ENCODE data around the gene OXGR1.

OXGR1 gene

GRCh38 chr13:96958286-96958891 is 35.9 kb downstream of the OXGR1 start:
- no peak for DNase-seq

- no peak for DNase-seq
Measured at GRCh38 chr13:96952595-96952994, 41.7 kb downstream of the OXGR1 start.

DNA sequence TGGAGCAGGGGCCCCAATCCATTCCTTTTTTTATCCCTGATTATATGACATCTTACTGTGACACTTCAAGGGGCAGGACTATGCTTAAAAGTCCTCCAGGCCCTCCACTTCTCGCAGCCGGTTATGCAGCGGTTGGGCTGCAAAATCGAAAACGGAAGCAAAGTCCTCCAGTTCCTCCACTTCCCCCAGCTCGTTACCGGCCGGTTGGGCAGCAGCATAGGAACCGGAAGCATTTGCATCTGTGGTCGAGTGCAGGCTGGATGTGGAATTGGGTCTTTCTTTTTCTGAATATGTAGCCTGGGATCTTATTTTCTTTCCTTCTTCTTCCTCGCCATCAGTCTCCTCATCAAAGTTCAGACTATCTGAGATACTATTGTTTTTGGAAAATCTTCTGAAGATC is 46.1 kb downstream of the OXGR1 start:
- DNase-seq, result no peak

DNA sequence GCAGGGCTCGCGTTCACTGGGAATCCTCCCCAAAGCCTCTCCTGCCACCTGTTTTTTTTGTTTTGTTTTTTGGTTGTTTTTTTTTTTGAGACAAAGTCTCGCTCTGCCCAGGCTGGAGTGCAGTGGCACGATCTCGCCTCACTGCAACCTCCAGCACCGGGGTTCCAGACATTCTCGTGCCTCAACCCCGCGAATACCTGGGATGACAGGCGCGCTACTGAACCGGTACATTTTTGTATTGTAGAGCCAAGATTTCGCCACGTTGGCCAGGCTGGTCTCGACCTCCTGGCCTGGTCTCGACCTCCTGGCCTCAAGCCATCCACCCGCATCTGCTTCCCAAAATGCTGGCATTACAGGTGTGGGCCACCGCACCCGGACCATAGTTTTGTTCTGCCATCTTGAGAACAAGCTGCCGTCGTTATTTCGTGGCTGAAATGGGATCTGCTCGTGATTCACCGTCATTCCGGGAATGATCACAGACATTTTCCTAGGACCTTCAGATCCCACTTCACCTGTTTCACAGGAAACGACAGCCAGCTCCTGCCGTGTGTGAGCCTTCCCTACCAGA is 46.8 kb downstream of the OXGR1 start:
- DNase-seq, result no peak

DNA sequence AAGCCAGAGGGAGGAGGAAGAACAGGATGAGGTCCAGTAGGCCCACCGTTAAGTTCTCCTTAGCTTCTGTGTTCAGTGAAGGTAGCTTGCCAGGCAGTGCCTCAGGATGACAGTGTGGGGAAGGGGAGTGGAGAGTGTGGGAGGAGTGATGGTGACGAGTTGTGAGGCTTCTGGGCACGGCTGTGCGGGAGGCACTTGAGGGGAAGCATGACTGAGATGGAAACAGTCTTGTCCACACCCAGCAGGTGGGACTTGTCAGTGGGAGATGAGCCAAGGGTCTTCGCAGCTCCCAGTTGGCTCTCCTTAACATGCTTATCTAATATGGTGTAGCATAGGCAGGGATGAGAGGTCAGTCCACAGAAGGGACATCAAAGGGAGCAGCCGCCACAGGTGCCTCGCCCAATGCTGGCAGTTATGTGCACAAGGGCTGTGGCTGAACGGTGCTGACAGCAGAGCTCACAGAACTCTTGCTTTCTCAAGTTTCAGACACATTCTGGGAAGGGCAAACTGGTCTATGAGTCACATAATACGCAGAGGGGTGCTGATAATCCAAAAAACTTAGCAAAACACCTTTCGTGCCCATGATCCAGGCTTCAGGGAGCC is 47.5 kb downstream of the OXGR1 start:
- no peak for DNase-seq

DNA sequence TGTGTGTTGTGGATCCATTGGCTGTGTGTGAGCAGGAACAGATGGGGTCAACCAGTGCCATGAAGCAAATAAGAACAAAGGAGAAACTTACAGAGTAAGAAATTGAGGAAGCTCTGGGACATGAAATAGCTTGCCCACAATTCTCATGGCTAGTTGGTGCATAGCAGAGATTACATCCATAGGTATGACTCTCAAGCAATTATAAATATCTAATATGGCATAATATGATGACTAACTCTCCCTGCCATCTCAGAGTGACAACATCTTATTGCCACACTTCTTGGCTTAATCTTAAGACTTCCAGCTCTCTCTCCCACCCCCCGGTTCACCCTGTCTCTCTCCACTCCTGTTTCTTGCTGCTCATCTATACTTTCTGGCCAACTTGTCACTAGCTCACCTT is 53.3 kb downstream of the OXGR1 start:
- DNase-seq, result no peak

DNA sequence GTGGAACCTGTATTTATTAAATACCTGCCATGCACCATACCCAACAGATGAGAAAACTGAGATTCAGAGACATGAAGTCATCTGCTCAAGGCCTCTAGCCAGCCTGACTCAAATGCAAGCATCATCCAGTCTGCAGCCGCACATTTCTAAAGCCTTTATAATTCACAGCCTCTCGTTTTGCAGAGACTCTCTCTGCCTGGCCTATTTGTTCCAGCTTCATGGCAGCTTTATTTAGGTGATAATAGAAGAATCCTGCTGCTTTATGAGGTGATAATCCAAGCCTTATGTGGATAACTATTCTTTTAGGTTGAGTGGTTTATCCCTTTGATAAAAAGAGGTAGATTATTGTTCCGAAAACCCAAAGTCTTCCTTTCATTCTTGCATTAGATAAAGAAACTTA is 58.4 kb downstream of the OXGR1 start:
- no peak for DNase-seq
